RPMI7951 (cell line): ENCODE data around the gene ARG1. TPM values are rescaled to one million over a fixed set of nuclear protein-coding genes. Genes with fewer than 3 reads are reported as not detected.
"Not testable (repeated sequence)": the region's sequence is repeated elsewhere in the genome, so short reads cannot be mapped to it uniquely, and the experiment has no call there.

Experiments
- DNase-seq: peaks from one replicate; pipeline ENCODE4 v3.0.0-alpha.2; 2012; ENCODE audit warnings: low read depth
- total RNA-seq: library from RNA; depleted of rRNA; stranded (reverse); fragments of >200 nt; shearing (Covaris generic); gene quantifications from 2 replicates; pipeline ENCODE4 v1.2.3, GENCODE V29; 2014; rRNA removed

Gene ARG1
- total RNA-seq = not detected in 2 replicates

GRCh38 chr6:131572686-131573415, at the start of gene ARG1:
TSS of gene ARG1 (plus strand) at chr6:131573226. CDS start at chr6:131573283, 57 bp downstream.
- DNase-seq = no peak

- DNase-seq = no peak
Observed at GRCh38 chr6:131523988-131524673, 48.9 kb upstream of the ARG1 start.

DNA sequence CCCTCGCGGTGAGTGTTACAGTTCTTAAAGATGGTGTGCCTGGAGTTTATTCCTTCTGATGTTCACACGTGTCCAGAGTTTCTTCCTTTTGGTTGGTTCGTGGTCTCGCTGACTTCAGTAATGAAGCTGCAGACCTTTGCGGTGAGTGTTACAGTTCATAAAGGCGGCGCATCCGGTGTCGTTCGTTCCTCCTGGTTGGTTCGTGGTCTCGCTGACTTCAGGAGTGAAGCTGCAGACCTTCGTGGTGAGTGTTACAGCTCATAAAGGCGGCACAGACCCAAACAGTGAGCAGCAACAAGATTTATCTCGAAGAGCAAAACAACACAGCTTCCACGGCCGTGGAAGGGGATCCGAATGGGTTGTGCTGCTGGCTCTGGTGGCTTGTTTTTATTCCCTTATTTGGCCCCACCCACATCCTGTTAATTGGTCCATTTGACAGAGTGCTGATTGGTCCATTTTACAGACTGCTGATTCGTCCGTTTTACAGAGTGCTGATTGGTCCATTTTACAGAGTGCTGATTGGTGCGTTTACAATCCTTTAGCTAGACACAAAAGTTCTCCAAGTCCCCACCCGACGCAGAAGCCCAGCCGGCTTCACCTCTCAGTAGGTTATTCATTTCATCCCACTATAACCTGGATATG, 48.2 kb upstream of the ARG1 start:
- DNase-seq = no peak

DNA sequence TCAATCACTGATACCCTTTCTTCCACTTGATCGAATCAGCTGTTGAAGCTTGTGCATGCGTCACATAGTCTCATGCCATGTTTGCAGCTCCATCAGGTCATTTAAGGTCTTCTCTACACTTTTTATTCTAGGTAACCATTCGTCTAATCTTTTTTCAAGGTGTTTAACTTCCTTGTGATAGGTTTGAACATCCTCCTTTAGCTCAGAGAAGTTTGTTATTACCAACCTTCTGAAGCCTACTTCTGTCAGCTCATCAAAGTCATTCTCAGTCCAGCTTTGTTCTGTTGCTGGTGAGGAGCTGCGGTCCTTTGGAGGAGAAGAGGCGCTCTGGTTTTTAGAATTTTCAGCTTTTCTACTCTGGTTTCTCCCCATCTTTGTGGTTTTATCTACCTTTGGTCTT, 42.1 kb upstream of the ARG1 start:
- not testable (repeated sequence) for DNase-seq

DNA sequence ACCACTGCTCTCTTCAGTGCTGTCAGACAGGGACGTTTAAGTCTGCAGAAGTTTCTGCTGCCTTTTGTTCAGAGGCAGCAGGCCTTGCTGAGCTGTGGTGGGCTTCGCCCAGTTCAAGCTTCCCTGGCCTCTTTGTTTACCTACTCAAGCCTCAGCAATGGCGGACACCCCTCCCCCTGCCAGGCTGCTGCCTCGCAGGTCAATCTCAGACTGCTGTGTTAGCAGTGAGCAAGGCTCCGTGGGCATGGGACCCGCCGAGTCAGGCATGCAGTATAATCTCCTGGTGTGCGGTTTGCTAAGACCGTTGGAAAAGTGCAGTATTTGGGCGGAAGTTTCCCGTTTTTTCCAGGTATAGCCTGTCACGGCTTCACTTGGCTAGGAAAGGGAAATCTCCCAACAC, 41.3 kb upstream of the ARG1 start:
- DNase-seq = not testable (repeated sequence)

DNA sequence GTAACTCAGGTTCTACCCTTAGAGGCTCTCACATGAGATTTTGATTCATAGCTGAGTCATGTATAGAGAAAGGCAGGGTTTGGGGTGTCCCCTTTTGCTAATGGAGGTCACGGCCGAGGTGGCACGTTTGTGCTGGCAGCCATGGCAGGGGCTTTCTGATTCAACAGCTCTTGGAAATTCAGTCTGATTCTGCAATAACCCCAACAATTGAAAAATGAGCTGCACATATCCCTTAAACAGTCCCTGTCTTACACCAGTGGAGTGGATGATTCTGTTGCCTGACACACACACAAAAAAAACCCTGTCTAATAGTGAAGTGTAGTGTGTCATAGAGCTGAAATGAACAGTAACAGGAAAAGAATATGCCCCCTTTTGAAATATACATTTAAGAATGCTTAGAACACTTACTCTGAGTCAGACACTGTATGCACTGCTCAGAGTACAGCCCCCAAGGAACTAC, 40.4 kb upstream of the ARG1 start:
- DNase-seq = no peak

DNA sequence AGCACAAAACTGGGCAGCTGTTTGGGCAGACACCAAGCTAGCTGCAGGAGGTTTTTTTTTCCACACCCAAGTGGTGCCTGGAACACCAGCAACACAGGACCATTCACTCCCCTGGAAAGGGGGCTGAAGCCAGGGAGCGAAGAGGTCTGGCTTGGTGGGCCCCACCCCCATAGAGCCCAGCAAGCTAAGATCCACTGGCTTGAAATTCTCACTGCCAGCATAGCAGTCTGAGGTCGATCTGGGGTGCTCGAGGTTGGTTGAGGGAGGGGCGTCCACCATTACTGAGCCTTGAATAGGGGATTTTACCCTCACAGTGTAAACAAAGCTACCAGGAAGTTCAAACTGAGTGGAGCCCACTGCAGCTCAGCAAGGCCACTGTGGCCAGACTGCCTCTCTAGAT, 34.4 kb upstream of the ARG1 start:
- not testable (repeated sequence) for DNase-seq

GRCh38 chr6:131545317-131545716, 27.7 kb upstream of the ARG1 start:
- DNase-seq = no peak

GRCh38 chr6:131547488-131547887, 25.5 kb upstream of the ARG1 start:
- no peak for DNase-seq

GRCh38 chr6:131548441-131548840, 24.6 kb upstream of the ARG1 start:
- no peak for DNase-seq

- DNase-seq = no peak
Observed at GRCh38 chr6:131549811-131550210, 23.2 kb upstream of the ARG1 start.

- no peak for DNase-seq
Observed at GRCh38 chr6:131551902-131552301, 21.1 kb upstream of the ARG1 start.

- no peak for DNase-seq
Observed at GRCh38 chr6:131552572-131552971, 20.5 kb upstream of the ARG1 start.

GRCh38 chr6:131555992-131556391, 17.0 kb upstream of the ARG1 start:
- DNase-seq = peak; percentile 14

DNA sequence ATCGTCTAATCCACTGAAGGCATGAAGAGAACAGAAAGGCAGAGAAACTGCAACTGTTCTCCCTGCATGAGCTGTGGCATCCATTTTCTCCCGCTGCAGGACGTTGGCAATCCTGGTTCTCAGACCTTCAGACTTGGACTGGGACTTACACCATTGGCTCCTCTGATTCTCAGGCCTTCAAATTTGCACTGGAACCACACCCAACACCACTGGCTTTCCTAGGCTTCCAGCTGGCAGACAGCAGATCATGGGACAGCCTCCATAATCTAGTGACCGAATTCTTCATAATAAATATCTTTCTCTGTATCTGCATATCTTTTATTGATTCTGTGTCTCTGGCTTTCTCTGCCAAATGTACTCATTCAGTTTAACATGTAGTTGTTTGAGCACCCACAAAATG, 14.1 kb upstream of the ARG1 start:
- DNase-seq = no peak

DNA sequence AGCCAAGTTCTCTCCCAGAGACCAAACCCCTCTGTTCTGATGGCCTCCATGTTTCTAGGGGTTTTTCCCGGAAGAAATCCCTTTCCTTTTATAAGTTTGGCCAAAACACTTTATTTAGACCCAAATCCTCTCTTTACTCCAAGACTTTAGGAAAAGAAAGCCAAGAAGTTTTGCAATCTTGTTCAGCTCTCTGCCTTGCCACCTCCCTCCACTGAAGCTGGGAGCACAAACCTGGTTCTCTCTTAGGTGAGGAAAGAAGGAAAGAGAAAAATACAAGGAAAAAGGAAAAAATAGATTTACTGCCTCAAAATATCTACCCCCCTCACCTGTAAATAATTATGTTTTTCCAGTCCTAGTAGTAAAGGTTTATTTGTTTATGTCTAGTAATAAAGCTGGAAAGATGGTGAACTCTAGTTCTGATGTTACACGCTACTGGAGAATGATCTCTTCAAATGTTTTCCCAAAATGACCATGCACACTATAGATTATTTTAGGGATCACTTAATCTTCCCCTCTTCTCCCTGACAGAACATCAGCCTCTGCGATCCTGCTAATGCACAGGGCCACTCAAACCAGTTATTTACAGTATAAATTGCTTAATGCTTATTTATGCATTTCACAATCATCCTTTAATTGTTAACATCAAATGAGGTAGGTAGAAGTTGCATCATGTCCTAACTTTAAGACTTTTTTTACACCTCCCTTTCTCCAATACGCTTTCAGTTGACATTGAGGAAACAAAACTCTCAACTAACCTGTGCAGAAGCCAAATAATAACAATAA, 10.9 kb upstream of the ARG1 start:
- DNase-seq = no peak

GRCh38 chr6:131565056-131565455, 8.0 kb upstream of the ARG1 start:
- DNase-seq = no peak

DNA sequence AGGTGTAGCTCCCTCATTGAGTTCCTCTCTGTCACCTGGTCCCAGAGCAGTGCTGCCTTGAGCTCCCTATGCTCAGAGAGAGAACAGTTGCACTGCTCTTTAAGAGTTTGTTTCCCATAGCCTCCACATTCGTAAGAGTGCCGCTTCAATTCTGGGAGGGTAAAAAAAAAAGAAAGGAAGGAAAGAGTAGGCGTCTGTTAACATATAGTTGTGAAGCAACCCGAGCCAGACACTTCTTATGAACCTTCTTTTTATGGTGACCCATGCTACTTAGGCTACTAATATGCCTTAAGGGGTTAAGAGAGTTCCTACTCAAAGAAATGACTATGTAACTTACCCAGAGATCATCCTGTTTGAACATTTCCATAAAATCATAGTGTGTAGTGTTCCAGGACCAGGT, 4.3 kb upstream of the ARG1 start:
- DNase-seq = no peak

DNA sequence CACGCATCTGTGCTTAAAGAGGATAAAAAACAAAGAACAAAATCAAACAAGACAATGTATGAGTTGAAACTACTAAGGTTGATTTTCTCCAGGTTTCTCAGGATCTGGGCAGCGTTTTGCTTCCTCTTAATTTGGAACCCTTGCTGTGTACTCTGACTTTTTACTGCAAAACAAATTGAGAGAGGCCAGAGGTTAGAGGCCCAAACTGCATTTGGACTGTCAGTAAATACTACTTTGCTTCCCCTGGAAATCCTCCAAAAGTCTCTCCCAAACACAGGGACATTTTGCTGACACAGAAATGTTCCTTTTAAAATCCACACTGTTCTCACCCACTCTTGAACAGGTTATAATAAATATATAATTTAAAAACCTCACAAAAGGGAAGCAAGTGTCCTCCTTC, 1.1 kb downstream of the ARG1 start:
- DNase-seq = no peak

- DNase-seq = no peak
Observed at GRCh38 chr6:131574686-131575085, 1.7 kb downstream of the ARG1 start.

- DNase-seq = no peak
Observed at GRCh38 chr6:131575834-131576478, 2.9 kb downstream of the ARG1 start.

GRCh38 chr6:131581523-131581922, 8.5 kb downstream of the ARG1 start:
- no peak for DNase-seq
